T-helper 1 cell treated with Interleukin-12 subunit alpha and Interleukin-12 subunit beta and Interleukin-4 antibody, amounts not matched to agents 30 μg/mL and 1 μg/mL, for 36 hours (primary cell): Measurements from ENCODE around the gene PIP5KL1.

Experiments
- H3K27ac Mint-ChIP-seq: one replicate; pipeline ENCODE4 v1.8.0; 2021; ENCODE audit warnings: mild to moderate bottlenecking, mixed read lengths
- H3K27me3 Mint-ChIP-seq: one replicate; pipeline ENCODE4 v1.8.0; 2021; ENCODE audit warnings: low read depth, mixed read lengths
- H3K36me3 Mint-ChIP-seq: one replicate; pipeline ENCODE4 v1.8.0; 2021; ENCODE audit warnings: low read depth, mixed read lengths
- H3K4me1 Mint-ChIP-seq: one replicate; pipeline ENCODE4 v1.8.0; 2021; ENCODE audit warnings: low read depth, mixed read lengths
- H3K4me3 Mint-ChIP-seq: one replicate; pipeline ENCODE4 v1.8.0; 2021; ENCODE audit warnings: mild to moderate bottlenecking, moderate library complexity, mixed read lengths
- H3K9me3 Mint-ChIP-seq: one replicate; pipeline ENCODE4 v1.8.0; 2021; ENCODE audit warnings: mixed read lengths

Gene PIP5KL1

DNA sequence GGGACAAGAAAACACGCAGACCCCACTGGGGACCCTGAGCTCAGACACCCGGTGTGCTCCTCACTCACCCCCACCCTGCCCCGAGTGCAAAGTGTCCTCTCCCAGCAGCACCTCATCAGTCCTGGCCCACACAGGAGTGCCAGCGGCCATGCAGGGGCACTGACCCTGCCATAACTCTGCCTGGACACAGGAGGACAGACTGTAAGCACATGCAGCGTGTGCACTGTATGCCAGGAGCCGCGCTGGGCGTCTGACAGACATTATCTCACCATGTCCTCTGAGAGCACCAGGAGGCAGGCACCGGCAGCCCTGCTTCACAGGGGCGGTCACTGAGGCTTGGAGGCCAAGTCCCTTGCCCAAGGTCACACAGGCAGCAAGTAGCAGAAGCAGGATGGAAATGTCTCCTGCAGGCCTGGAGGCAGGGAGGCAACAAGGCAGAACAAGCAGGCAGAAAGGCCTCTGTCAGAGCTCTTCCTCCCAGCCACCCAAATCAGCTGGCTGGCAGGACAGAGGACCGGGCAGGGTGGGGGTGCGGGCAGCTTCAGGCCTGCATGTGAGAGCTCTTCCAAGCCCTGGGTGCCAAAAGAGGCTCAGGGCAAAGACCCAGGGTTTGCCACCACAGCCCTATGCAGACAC, 41.8 kb upstream of the PIP5KL1 start:
- H3K4me1 Mint-ChIP-seq = peaks cover 82% of the 10 kb centered on the region
- H3K36me3 Mint-ChIP-seq = peaks cover 41% of the 10 kb centered on the region
- peak overlapping the region; percentile 98 for H3K27ac Mint-ChIP-seq
- H3K4me3 Mint-ChIP-seq = peak overlapping the region; percentile 90
- no peaks in the 10 kb centered on the region for H3K9me3 Mint-ChIP-seq
- no peaks in the 10 kb centered on the region for H3K27me3 Mint-ChIP-seq

DNA sequence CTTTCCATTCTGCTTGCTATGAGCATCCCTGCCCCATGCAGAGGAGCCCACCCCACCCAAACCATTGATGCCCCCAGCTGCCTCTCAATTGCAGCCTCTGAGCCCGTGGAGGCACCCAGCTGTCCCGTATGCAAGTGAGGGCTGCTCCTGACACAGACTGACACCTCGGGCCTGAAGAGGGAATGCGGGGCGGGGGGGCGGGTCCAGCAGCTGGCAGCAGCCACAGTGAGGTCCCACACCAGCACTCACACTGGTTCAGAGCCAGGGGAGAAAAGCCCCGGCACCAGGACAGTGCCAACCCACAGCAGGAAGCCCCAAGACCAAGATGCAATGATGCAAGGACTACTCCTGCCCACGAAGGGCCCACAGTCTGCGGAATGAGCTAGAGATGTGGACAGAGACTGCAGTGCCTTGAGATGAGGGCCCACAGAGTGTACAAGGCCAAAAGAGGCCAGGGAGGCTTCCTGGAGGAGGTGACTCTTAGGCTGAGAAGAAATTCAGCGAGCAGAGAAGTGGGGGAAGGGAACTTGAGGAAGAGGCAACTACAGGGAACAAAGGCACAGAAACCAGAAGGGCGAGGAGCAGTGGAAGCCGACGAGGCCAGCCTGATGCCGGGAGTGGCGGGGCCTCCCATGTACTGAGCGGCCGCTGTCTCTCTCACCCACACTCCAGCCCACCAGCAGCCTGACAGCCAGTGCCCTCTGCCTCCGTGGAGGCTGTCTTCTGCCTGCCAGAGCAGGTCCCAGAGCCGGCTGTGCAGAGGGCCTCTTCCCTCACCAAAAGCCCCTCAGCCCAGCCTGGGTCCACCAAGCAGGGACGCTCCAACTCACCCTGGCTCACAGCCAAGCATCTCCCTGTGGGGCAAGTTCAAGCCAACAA, 41.0 kb upstream of the PIP5KL1 start:
- Mint-ChIP-seq H3K27me3 (no peaks in the 10 kb centered on the region), H3K36me3 (peaks cover 39% of the 10 kb centered on the region), H3K27ac (peak overlapping the region; percentile 98), H3K4me3 (peak overlapping the region; percentile 90), H3K4me1 (peaks cover 87% of the 10 kb centered on the region), H3K9me3 (no peaks in the 10 kb centered on the region)

DNA sequence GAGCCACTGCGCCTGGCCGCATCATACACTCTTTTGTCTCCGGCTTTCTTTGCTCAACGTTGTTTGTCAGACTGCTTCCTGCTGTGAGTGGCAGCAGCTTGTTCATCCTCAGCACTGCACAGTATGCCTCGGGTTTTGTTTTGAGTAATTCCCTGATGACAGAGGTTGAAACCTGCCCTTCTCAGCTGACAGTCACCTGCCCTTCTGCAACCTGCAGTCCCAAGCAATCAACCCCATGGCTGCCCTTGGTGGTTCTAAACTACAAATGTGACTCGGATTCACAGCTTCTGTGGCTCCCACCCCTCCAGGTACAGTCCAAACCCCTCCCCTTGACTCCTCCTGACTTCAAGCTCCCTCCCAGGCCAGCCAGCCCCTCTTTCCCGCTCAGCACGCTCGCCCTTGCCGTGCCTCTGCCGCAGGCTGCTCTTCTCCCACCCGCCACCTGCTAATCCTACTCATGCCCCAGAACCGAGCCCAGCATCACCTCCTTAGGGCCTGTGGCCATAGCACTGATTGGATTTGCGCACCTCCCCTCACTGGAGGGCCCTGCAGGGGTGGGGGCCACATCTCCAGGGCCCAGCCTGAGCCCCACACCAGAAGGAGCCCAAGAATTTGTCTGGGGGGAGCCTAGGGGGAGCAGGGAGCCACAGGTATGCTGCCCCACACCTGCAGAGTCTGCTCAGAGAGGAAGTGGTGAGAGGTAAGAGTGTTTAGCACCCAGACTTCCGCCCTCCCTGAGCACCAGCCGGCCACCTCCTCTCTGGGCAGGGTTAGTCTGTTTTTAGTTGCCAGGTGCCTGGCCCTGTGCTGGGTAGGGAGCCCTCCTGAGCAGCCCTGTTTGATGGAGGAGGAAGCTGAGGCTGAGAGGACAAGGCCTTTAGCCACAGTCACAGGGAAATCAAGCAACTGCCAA, 40.1 kb upstream of the PIP5KL1 start:
- no peaks in the 10 kb centered on the region for H3K27me3 Mint-ChIP-seq
- no peaks in the 10 kb centered on the region for H3K9me3 Mint-ChIP-seq
- H3K27ac Mint-ChIP-seq = peak overlapping the region; percentile 93
- peaks cover 81% of the 10 kb centered on the region for H3K4me1 Mint-ChIP-seq
- peak overlapping the region; percentile 77 for H3K4me3 Mint-ChIP-seq
- peaks cover 30% of the 10 kb centered on the region for H3K36me3 Mint-ChIP-seq

DNA sequence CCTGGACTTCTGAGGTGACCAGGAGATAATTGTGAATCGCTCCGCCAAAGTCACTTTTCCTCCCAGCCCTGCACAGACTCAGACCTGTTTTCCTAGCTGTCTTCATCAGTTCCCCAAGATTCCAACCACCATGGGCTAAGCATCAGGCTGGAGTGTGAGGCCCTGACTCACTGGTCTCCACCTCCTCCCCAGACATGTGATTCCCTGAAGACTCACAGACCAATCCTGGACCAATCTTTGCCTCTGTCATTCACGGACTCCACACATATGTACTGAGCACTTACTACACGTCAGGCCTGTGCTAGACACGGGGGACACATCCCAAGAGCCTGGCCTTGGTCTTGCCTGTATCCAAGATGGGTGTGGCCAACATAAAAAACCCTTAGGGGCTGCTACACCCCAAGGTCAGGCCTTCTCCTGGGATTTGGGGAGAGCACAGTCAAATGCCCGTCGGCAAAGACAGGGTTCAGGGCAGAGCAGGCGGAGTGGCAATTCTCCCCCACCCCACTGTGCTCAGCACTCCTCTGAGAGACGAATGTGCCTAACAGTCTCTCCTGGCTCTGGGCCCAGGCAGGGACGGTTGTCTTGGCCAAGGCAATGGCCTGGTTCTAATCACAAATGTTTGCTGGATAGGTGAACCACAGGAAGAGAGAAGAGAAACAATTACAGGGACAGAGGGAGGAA, 38.3 kb upstream of the PIP5KL1 start:
- Mint-ChIP-seq H3K27ac (peak overlapping the region; percentile 93), H3K4me1 (peaks cover 74% of the 10 kb centered on the region), H3K4me3 (peak overlapping the region; percentile 77), H3K36me3 (peaks cover 24% of the 10 kb centered on the region), H3K27me3 (no peaks in the 10 kb centered on the region), H3K9me3 (no peaks in the 10 kb centered on the region)

DNA sequence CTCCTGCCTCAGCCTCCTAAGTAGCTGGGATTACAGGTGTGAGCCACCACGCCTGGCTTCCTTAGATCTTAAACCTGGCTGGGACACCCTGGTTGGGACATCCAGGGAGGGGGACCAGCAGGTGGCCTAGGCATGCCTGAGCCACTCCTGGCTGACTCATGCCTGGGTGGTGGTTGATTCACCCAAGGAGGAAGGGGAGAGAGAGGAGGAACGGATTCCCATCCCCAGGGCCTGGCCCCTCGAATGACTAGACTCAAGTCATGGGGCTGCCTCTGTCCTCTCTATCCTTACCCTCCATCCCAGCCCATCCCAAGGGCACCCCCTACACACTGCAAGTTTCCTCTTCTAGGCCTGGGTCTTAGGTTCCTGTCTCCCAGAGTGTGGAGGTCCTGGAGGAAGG, 37.5 kb upstream of the PIP5KL1 start:
- H3K4me1 Mint-ChIP-seq = peaks cover 80% of the 10 kb centered on the region
- no peaks in the 10 kb centered on the region for H3K9me3 Mint-ChIP-seq
- H3K27me3 Mint-ChIP-seq = no peaks in the 10 kb centered on the region
- H3K27ac Mint-ChIP-seq = peak overlapping the region; percentile 45
- H3K36me3 Mint-ChIP-seq = peaks cover 24% of the 10 kb centered on the region
- H3K4me3 Mint-ChIP-seq = peak overlapping the region; percentile 77

DNA sequence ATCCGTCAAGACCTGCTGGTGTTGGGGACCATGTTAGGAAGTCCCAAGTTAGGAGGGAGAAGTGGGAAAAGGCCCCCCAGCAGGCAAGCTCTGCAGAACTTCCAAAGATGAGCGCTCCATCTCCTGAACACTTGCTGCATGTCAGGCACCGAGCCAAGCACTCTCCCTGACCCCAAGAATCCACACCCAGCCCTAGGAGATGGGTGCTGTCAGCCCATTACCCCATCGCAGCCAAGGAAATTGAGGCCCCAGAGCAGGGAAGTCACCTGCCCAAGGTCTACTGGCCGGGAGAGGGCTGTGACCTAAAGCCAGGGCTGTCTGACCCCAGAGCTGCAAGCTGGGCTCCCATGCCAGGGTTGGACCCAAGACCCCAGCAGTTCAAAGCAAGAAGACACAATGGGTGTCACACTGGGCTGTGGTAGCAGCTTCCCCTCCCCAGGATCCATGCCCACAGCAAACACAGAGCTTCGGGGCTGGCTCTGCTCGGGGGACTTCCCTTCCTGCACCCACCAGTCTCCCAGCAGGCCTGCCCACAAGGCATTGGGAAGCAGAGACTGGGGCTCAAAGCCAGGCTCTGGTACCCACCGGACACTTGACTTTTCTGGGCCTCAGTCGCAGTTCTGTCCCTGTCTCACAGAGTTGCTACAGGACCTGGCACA, 36.7 kb upstream of the PIP5KL1 start:
- peak overlapping the region; percentile 26 for H3K4me3 Mint-ChIP-seq
- no peaks in the 10 kb centered on the region for H3K27me3 Mint-ChIP-seq
- H3K4me1 Mint-ChIP-seq = peaks cover 79% of the 10 kb centered on the region
- peak overlapping the region; percentile 31 for H3K27ac Mint-ChIP-seq
- H3K9me3 Mint-ChIP-seq = no peaks in the 10 kb centered on the region
- H3K36me3 Mint-ChIP-seq = peaks cover 26% of the 10 kb centered on the region

DNA sequence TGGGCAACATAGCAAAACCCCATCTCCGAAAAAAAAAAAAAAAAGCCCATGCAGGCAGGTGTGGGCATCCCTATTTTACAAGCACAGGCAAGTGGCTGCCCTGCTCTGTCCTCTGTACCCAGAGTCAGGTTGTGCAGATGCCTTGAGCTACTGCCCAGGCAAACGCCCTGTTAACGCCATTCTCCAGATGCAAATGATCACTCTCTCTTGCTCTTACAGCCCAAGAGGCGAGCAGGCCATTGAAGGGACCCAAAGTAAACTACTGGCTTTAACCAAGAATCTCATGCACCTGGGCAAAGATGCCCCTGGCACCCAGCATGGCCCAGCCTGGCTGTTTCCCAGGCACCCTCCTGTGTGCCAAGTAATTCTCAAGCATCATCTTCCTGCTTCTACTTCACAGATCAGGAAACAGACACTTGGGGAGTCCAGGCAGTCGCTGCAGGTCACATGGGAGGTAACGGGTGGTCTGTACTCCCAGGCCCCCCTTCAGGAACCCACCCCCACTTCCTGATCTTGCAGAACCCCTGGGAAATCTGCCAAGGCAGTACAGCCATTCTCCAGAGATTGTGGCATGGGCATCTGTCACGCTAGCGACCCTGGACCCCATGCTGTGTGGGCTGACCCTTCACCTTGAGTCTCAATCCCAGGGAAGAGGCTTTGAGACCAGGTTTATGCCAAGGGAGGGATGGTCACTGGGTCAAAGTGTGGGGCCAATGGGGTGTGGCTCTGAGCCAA, 36.0 kb upstream of the PIP5KL1 start:
- H3K27me3 Mint-ChIP-seq = no peaks in the 10 kb centered on the region
- no peak overlapping the region for H3K27ac Mint-ChIP-seq
- H3K4me1 Mint-ChIP-seq = peaks cover 77% of the 10 kb centered on the region
- peaks cover 28% of the 10 kb centered on the region for H3K36me3 Mint-ChIP-seq
- H3K4me3 Mint-ChIP-seq = peak overlapping the region; percentile 7
- no peaks in the 10 kb centered on the region for H3K9me3 Mint-ChIP-seq

DNA sequence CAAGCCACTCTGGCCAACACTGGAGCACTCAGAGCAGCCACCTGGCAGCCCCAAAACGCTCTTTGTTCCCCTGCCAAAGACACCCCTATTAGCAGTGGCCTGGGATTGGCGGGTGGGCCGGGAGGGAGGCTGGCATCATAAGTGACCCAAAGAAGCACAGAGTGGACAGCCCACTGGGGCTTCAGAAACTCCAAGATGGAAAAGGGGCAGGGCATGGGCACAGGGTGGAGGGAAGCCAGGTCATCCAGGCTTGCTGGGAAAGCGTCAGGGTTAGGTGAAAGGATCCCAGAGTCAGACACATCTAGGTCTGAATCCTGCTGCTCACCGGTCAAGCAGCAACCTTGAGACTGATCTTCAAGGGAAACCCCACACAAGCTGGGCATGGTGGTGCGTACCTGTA, 35.4 kb upstream of the PIP5KL1 start:
- Mint-ChIP-seq H3K36me3 (peaks cover 32% of the 10 kb centered on the region), H3K4me3 (peak overlapping the region; percentile 68), H3K27me3 (no peaks in the 10 kb centered on the region), H3K9me3 (no peaks in the 10 kb centered on the region), H3K4me1 (peaks cover 76% of the 10 kb centered on the region), H3K27ac (peak overlapping the region; percentile 75)

DNA sequence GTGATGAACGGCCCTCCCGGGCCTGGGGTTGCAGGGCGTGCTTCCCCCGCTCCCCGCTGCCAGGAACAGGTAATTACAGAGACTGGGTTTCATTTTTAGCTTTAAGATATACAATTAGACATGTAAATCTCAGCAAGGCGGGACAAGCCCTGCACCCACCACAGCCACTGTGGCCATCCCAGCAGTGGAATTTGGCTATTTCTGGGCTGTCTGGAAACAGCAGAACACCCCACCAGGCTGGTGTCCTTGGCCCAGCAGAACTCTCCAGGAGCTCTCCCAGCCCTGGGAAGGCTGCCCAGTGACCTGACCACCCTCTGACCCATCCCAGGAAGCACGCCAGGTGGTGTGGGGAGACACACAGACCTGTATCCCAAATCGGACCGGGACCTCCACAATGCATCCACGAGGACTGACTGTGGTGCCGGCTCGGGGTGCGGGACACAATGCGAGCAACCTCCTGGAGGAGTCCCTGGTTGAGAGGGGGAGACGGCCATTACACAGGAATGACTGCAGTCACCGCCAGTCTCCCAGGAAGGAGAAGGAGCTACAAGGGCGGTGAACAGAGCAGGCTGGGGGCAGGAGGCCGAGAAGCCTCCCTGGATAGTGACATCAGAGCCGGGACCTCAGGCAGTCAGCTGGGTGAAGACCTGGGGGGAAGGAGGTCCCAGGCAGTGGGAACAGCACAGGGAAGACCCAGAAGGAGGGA, 32.9 kb upstream of the PIP5KL1 start:
- Mint-ChIP-seq H3K9me3 (no peaks in the 10 kb centered on the region), H3K27me3 (no peaks in the 10 kb centered on the region), H3K27ac (no peak overlapping the region), H3K4me3 (no peak overlapping the region), H3K36me3 (peaks cover 44% of the 10 kb centered on the region), H3K4me1 (peaks cover 73% of the 10 kb centered on the region)

DNA sequence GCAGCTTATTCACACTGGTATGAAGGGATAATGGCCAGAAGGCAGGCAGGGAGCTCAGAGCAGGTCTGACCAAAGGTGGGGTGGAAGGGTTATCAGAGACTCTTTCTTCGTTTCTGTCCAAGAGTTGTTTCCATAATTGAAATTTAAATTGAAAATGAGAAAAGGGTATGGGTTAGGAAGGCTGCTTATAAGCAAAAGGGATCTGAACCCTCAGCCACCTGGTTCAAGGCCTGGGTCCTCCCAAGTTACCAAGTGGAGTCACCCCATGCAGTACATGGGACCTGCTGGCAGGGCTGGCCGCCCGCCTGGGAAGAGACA, 32.4 kb upstream of the PIP5KL1 start:
- Mint-ChIP-seq H3K4me3 (peak overlapping the region; percentile 18), H3K27me3 (no peaks in the 10 kb centered on the region), H3K27ac (no peak overlapping the region), H3K9me3 (no peaks in the 10 kb centered on the region), H3K4me1 (peaks cover 69% of the 10 kb centered on the region), H3K36me3 (peaks cover 42% of the 10 kb centered on the region)

DNA sequence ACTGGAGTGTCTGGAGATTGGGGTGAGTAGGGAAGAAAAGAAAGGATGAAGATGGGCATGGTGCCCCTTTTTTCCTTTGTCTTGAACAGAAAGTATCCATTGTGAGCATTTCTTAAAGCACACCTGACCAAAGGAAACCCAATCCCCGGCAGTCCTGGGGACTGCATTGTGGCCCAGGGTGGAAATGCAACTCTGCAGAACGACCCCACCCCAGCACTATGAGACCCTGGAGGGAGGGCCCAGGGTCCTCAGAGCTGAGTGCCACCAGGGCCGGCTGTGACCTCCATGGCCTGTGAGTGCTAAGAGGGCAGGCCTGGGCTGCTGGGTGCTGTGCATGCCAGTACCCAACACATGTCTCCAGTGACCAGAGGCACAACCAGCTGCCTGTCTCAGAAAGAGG, 31.7 kb upstream of the PIP5KL1 start:
- peaks cover 67% of the 10 kb centered on the region for H3K4me1 Mint-ChIP-seq
- no peak overlapping the region for H3K4me3 Mint-ChIP-seq
- H3K27me3 Mint-ChIP-seq = no peaks in the 10 kb centered on the region
- peaks cover 43% of the 10 kb centered on the region for H3K36me3 Mint-ChIP-seq
- no peaks in the 10 kb centered on the region for H3K9me3 Mint-ChIP-seq
- no peak overlapping the region for H3K27ac Mint-ChIP-seq

DNA sequence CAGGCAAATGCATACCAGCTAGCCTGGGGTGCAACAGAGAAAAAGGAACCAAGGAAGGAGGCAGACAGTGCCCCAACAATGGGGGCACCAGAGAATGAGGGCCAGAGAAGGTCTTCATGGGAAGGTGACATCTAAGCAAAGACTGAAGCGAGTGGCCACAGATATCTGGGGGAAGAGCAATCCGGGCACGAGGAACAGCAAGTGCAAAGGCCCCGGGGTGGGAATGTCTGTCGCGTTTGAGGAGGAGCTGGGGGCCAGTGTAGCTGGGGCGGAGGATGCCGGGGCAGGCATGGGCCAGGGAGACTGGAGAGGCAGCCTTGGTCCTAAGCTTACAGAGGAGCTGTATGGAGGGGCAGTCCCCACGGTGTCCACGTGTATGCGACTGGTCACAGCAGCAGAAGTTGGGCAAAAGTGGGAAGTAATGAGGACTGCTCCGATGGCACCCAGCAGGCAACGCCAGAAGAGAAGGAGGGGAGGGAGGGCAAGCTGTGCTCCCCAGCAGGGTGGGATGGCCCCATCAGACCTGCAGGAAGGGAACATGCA, 31.1 kb upstream of the PIP5KL1 start:
- H3K27ac Mint-ChIP-seq = peak overlapping the region; percentile 16
- no peak overlapping the region for H3K4me3 Mint-ChIP-seq

DNA sequence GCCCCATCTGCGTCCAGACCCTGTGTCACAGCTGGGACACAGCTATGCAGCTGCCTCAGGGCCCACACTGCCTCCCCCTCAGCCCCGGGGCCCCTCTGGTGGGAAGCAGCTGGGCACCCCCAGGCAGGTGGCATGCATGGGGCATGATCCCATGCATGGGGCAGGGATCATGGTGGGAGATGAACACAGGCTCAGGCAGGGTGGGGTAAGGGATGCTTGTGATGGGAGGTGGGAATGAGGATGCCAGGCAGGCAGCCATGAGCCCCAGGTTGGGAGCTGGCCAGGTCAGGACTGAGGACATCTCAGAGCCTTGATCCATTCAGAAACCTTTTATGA, 30.5 kb upstream of the PIP5KL1 start:
- H3K9me3 Mint-ChIP-seq = no peaks in the 10 kb centered on the region
- H3K27me3 Mint-ChIP-seq = no peaks in the 10 kb centered on the region
- peaks cover 64% of the 10 kb centered on the region for H3K4me1 Mint-ChIP-seq
- no peak overlapping the region for H3K27ac Mint-ChIP-seq
- H3K36me3 Mint-ChIP-seq = peaks cover 43% of the 10 kb centered on the region
- no peak overlapping the region for H3K4me3 Mint-ChIP-seq

More for the DNA sequence above, 31.1 kb upstream of the PIP5KL1 start:
- no peaks in the 10 kb centered on the region for H3K27me3 Mint-ChIP-seq
- H3K36me3 Mint-ChIP-seq = peaks cover 43% of the 10 kb centered on the region
- peaks cover 67% of the 10 kb centered on the region for H3K4me1 Mint-ChIP-seq
- no peaks in the 10 kb centered on the region for H3K9me3 Mint-ChIP-seq
